Transverse colon (tissue), 4 donors: ENCODE results near the gene PCDH12. TPM values are rescaled to one million over a fixed set of nuclear protein-coding genes. Genes with fewer than 3 reads are reported as not detected.

Experiments
- DNase-seq: peaks from one replicate; pipeline ENCODE4 v3.0.0-alpha.2; 2019
- H3K27ac ChIP-seq, 4 donors: fragments of 200-600 bp; sonication (generic); 2 replicates each; pipeline ENCODE4 v1.5.1; 2016 to 2018; ENCODE audit warnings: inconsistent platforms in 4 of 4
- H3K27me3 ChIP-seq: fragments of 200-600 bp; sonication (generic); 2 replicates; pipeline ENCODE4 v1.5.1; 2017; ENCODE audit warnings: inconsistent platforms
- H3K36me3 ChIP-seq, 4 donors: fragments of 200-600 bp; sonication (generic); 2 replicates each; pipeline ENCODE4 v1.5.1; 2017 to 2019; ENCODE audit warnings: inconsistent platforms in 4 of 4
- H3K4me1 ChIP-seq, 4 donors: fragments of 200-600 bp; sonication (generic); 2 replicates each; pipeline ENCODE4 v1.5.1; 2017 to 2020; ENCODE audit warnings: inconsistent platforms in 4 of 4
- H3K4me3 ChIP-seq, 4 donors: fragments of 200-600 bp; sonication (generic); 1 replicate in 1 of 4; 2 replicates in 3 of 4; pipeline versions ENCODE4 v1.5.1 to v1.6.1; 2017 to 2019; ENCODE audit warnings: inconsistent platforms in 4 of 4
- H3K9me3 ChIP-seq, 2 donors: fragments of 200-600 bp; sonication (generic); 2 replicates each; pipeline ENCODE4 v1.5.1; 2017 to 2019; ENCODE audit warnings: inconsistent platforms in 2 of 2
- EP300 ChIP-seq: sonication (generic); formaldehyde crosslinking; IDR thresholded peaks from one replicate; pipeline ENCODE4 v1.6.1; 2017; ENCODE audit warnings: antibody characterized with exemption, low read depth
- POLR2A ChIP-seq: fragments of 450-650 bp; IDR thresholded peaks from one replicate; pipeline ENCODE4 v1.6.1; 2016; ENCODE audit warnings: antibody characterized with exemption, mild to moderate bottlenecking, moderate library complexity
- POLR2AphosphoS5 ChIP-seq, 3 donors: sonication (generic); formaldehyde crosslinking; IDR thresholded peaks; one replicate each; pipeline ENCODE4 v1.6.1; 2016; ENCODE audit warnings: antibody characterized with exemption in 3 of 3
- WGBS, 2 donors: methylation state at CpG; one replicate each; pipeline ENCODE4 v1.1.5; 2018; ENCODE audit warnings: low coverage in 1 of 2; 5-methylcytosine and 5-hydroxymethylcytosine counted together
- in situ Hi-C, 4 donors: fragments of 200-750 bp; cut with MboI; loops; one replicate each; pipeline versions ENCODE4 v1.15.0 to v1.15.1; 2017; ENCODE audit warnings: low sequenced_read_pairs in 3 of 4, low pct_ligation_motif_present in 1 of 4, low pct_unique_long_range_greater_than_20kb in 1 of 4
- intact Hi-C: fragments of 100-400 bp; cut with DNase I; formaldehyde crosslinking; loops from one replicate; pipeline ENCODE4 v1.15.1; 2023; ENCODE audit warnings: low total_unique reads
- total RNA-seq, 4 donors: library from RNA; depleted of rRNA; stranded (reverse); fragments of >200 nt; gene quantifications; one replicate each; pipeline ENCODE4 v1.1.0, GENCODE V29; 2016
- TF ChIP-seq, protein P1 (sequence below), 5 experiments: fragments of 200-600 bp in 3 of 5; fragments of 450-650 bp in 2 of 5; sonication (generic) in 3 of 5; IDR thresholded peaks; 1 replicate in 2 of 5; 2 replicates in 3 of 5; pipeline ENCODE4 v1.5.1; 2016 to 2017; ENCODE audit warnings: antibody characterized with exemption in 5 of 5, inconsistent platforms in 3 of 5, mild to moderate bottlenecking in 2 of 5, moderate library complexity in 1 of 5

The PCDH12 gene
- total RNA-seq, 4 donors from 2014 or later: 0.37 to 0.95 (median 0.68) TPM; not detected in 1

DNA sequence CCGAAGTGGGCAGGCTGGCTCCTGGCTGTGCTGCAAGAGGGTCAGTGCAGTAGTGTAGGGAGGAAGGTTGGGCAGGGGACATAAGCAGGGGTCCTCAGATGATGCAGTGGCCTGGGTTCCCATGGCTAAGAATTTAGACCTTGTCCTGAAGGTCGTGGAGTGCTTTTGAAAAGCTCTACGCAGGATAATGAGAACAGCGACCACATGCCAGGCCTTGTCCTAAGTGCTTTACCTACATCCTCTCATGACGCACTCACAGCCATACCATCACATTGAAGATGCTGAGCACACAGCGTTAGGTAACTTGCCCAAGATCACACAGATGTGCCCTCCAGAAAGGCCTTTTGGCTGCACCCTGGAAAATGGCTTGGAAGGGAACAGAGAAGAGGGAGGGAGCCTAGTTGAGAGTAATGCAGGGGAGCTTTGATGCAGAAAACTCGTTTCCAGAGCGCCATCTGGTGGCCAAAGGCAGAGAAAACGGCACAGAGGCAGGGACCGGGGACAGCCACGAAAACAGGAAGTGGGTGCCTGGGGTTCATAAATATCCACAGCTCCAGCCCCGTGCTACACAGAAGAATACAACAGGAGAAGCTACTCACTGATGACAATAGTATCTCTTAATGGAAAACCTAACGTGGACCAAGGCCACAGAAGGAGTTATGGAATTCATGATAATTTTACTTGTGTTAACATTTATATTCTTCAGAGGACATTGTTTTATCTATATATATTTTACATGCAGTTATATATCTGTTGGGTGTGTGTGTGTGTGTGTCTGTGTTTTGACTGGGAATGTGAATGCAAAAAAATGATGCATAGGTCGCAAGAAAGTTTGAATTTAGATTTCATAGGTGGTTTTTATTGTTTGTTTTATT is 2.7 kb upstream of the PCDH12 start:
- in situ Hi-C loops: loop anchor here in 1 of 4 donors (10.0 kb wide), 1 partner anchor 266 kb away; no protein-coding TSS in a partner anchor
- TF ChIP-seq POLR2A: no peak
- TF ChIP-seq, protein P1, sequence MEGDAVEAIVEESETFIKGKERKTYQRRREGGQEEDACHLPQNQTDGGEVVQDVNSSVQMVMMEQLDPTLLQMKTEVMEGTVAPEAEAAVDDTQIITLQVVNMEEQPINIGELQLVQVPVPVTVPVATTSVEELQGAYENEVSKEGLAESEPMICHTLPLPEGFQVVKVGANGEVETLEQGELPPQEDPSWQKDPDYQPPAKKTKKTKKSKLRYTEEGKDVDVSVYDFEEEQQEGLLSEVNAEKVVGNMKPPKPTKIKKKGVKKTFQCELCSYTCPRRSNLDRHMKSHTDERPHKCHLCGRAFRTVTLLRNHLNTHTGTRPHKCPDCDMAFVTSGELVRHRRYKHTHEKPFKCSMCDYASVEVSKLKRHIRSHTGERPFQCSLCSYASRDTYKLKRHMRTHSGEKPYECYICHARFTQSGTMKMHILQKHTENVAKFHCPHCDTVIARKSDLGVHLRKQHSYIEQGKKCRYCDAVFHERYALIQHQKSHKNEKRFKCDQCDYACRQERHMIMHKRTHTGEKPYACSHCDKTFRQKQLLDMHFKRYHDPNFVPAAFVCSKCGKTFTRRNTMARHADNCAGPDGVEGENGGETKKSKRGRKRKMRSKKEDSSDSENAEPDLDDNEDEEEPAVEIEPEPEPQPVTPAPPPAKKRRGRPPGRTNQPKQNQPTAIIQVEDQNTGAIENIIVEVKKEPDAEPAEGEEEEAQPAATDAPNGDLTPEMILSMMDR (IDR thresholded peaks at IDR 0.05): peak; percentile 82 to 92 (median 88)
- WGBS, 2 donors: 9 to 28% methylated on average over 4 to 14 of the region's 14 CpGs
- no peak overlapping the region for H3K4me3 ChIP-seq
- no peaks in the 10 kb centered on the region for H3K9me3 ChIP-seq
- no peaks in the 10 kb centered on the region for H3K36me3 ChIP-seq
- intact Hi-C loops: no loop called here
- H3K4me1 ChIP-seq: peaks cover 0 to 18% (median 3%) of the 10 kb centered on the region in 4 donors
- peak overlapping the region in 2 of 4 donors; percentile 7 to 17 for H3K27ac ChIP-seq
- no peaks in the 10 kb centered on the region for H3K27me3 ChIP-seq
- DNase-seq: peak; percentile 93

DNA sequence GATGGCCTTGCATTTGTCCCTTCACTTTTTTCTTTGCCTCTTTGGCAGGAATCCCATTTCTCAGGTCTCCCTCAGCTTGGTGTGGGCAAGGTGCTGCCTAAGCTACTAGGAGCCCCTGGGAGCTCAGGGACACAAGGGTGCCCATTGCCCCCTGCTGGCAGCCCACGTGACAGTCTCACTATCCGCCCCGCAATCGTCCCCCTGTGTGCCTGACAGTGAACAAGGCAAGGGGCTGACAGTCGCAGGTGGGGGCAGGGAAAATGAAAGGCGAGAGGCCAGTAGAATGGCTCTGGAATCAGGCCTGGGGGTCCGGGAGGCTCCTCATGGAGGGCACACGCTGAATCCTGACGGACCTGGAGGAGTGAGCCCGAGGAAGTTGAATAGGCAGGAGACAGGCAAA is 2.0 kb upstream of the PCDH12 start:
- Histone ChIP-seq H3K27me3 (no peaks in the 10 kb centered on the region), H3K4me1 (peaks cover 0 to 18% (median 3%) of the 10 kb centered on the region in 4 donors), H3K36me3 (no peaks in the 10 kb centered on the region), H3K9me3 (no peaks in the 10 kb centered on the region), H3K27ac (no peak overlapping the region), H3K4me3 (no peak overlapping the region)
- in situ Hi-C loops (loop anchor here in 1 of 4 donors (10.0 kb wide), 1 partner anchor 265 kb away; no protein-coding TSS in a partner anchor), intact Hi-C loops (no loop called here)
- WGBS, 2 donors: 65% methylated on average over 10 of the region's 10 CpGs; no CpG with 5 or more reads in 1 of the 2 donors
- TF ChIP-seq EP300 (no peak), POLR2A (no peak)
- TF ChIP-seq, protein P1 (IDR thresholded peaks at IDR 0.05): no peak
- no peak for DNase-seq

DNA sequence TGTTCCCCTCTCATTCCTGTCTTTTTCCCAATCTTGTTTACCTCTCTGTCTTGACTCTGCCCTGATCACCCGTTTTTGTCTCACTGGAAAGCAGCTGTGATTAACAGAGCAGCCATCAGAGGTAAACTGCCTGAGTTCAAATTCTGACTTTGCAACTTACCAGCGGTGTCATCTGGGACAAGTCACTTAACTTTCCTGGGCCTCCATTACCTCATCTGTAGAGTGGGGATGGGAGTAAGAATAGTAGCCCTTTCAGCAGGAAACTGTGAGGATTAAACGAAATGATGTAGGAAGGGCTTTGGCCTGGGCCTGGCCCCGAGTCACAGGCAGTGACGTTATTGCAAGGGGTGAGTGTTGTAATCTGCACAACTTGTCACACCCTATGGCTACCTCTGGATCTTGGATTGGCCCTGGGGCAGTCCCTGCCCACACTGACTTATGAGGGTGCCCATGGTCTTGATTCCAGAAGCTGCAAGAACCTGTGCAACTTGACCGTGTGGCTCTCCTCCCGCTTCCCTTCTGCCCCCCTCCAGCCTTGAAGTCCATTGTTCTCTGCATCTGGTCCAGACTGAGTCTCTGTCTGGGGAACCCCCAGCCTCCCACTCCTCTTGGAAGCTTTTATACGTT is 657 bp upstream of the PCDH12 start:
- Histone ChIP-seq H3K9me3 (no peaks in the 10 kb centered on the region), H3K36me3 (no peaks in the 10 kb centered on the region), H3K4me3 (no peak overlapping the region), H3K27me3 (no peaks in the 10 kb centered on the region), H3K4me1 (peaks cover 0 to 18% (median 3%) of the 10 kb centered on the region in 4 donors), H3K27ac (peak overlapping the region in 2 of 4 donors; percentile 40 to 50)
- DNase-seq: no peak
- no peak for TF ChIP-seq POLR2AphosphoS5 (IDR thresholded peaks at IDR 0.05)
- TF ChIP-seq, protein P1 (IDR thresholded peaks at IDR 0.05): no peak
- no peak for TF ChIP-seq EP300
- no peak for TF ChIP-seq POLR2A
- WGBS, 2 donors: 54 to 85% methylated on average over 3 to 8 of the region's 8 CpGs
- in situ Hi-C loops (loop anchor here in 3 of 4 donors (5.0 to 10.0 kb wide), 4 partner anchors 74 to 266 kb away; no protein-coding TSS in a partner anchor), intact Hi-C loops (loop anchor here (5.0 kb wide), 1 partner anchor 266 kb away; no protein-coding TSS in a partner anchor)
